ENCODE data around the gene LRP4.

GRCh38 chr11:46898396-46899095 is 19.8 kb downstream of the LRP4 start:
- TF ChIP-seq CTCF (IDR thresholded peaks at IDR 0.05; ENCODE audit: low read length) (no peak), EZH2 (optimal IDR thresholded peaks at IDR 0.05; ENCODE audit: low read depth, low read length) (no peak), EZH2phosphoT487 (IDR thresholded peaks at IDR 0.05; ENCODE audit: low read length) (no peak)
